AG09319 (cell line): ENCODE data around the gene AOC3.
"Not testable (repeated sequence)": the region's sequence is repeated elsewhere in the genome, so short reads cannot be mapped to it uniquely, and the experiment has no call there.

ENCODE experiments used
- DNase-seq: peaks from one replicate; pipeline ENCODE4 v3.0.0-alpha.2; 2010; ENCODE audit warnings: low read depth; ENCODE audit errors: extremely low read depth
- TF ChIP-seq, protein P1 (sequence below): IDR thresholded peaks from 2 replicates; pipeline ENCODE4 v1.5.1; 2011; ENCODE audit warnings: low read depth, mild to moderate bottlenecking, inconsistent platforms, low read length, moderate library complexity

The AOC3 gene

DNA sequence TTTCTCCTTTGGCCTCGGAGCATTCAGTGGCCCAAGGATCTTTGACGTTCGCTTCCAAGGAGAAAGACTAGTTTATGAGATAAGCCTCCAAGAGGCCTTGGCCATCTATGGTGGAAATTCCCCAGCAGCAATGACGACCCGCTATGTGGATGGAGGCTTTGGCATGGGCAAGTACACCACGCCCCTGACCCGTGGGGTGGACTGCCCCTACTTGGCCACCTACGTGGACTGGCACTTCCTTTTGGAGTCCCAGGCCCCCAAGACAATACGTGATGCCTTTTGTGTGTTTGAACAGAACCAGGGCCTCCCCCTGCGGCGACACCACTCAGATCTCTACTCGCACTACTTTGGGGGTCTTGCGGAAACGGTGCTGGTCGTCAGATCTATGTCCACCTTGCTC lies 1.4 kb downstream of the AOC3 start:
- TF ChIP-seq, protein P1, sequence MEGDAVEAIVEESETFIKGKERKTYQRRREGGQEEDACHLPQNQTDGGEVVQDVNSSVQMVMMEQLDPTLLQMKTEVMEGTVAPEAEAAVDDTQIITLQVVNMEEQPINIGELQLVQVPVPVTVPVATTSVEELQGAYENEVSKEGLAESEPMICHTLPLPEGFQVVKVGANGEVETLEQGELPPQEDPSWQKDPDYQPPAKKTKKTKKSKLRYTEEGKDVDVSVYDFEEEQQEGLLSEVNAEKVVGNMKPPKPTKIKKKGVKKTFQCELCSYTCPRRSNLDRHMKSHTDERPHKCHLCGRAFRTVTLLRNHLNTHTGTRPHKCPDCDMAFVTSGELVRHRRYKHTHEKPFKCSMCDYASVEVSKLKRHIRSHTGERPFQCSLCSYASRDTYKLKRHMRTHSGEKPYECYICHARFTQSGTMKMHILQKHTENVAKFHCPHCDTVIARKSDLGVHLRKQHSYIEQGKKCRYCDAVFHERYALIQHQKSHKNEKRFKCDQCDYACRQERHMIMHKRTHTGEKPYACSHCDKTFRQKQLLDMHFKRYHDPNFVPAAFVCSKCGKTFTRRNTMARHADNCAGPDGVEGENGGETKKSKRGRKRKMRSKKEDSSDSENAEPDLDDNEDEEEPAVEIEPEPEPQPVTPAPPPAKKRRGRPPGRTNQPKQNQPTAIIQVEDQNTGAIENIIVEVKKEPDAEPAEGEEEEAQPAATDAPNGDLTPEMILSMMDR, result no peak
- no peak for DNase-seq

DNA sequence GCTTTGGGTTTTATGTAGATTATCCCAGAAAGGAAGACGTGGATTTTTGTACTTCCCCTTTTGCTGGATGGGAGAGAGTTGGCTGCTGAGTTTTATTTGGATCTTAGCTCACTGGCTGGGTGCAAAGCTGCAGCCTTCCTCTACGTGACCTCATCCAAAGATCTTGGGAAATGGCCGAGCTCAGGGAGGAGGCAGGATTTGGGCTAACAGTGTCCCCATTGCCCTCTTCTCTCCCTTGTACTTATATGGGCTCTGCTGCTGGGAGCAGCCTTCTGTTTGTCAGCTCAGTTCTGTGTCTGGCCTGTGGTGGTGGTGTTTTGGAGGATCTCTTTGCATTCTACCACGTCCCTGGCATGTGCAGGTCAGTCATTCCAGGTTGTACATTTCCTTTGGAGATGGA lies 2.0 kb downstream of the AOC3 start:
- DNase-seq, result no peak
- TF ChIP-seq, protein P1, result no peak

DNA sequence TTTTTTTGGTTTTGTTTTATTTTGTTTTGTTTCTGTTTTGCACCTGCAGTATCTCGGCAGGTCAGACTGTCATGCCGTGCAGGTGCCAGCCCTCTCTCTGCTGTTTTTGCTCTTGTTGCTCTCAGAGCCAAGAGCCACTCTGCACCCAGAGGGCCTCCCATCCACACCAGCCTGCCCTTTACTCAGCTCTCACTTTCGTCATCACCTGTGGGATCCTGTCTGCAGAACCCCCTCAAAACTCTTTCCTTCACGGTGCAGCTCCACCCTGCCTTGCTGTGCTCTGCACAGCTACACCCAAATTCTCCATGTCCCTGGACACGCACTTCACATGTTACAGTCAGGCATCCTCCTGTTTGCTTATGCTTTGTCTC lies 2.6 kb downstream of the AOC3 start:
- TF ChIP-seq, protein P1, result no peak
- DNase-seq, result no peak

DNA sequence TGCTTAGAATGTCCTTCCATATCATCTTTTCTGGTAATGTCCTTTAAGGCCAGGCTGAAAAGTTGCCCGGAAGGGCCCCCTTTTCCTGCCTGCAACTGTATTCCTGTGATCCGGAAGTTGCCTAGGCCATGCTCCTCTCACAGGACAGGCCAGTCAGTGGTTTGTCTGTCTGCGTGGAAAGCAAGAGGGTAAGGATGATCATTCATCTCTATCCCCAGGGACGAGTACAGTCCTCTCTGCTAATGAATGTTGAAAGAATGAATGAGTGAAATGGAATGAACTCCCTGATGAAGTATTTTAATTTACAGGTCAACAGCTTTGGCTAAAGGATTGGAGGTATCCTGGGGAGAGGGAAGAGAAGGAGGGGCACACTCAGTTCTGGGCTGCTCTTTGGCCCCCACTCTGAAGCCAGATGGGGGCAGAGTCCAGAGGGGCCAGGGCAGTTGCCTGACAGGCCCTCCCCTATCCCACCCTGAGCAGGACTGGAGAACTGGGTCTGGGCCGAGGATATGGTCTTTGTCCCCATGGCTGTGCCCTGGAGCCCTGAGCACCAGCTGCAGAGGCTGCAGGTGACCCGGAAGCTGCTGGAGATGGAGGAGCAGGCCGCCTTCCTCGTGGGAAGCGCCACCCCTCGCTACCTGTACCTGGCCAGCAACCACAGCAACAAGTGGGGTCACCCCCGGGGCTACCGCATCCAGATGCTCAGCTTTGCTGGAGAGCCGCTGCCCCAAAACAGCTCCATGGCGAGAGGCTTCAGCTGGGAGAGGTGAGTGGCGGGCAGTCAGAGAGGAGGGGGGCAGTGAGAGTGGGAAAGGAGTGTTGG lies 3.2 kb downstream of the AOC3 start:
- DNase-seq, result no peak
- TF ChIP-seq, protein P1, result no peak

DNA sequence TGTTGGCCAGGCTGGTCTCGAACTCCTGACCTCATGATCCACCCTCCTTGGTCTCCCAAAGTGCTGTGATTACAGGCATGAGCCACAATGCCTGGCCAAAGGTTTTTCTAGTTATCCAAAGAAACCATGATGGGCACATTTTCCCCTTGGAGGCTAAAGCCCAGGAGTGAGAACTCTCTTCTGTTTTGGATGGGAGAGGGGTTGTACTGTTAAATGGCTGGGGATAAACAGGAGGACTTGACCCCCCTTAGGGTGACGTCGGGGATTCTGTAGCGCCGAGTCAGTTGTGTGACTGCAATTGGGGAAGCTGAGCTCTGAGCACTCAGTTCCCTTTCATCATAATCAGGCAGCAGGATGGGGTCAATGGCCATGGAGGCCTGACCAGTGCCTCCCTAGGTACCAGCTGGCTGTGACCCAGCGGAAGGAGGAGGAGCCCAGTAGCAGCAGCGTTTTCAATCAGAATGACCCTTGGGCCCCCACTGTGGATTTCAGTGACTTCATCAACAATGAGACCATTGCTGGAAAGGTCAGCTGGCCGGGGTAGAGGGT lies 4.1 kb downstream of the AOC3 start:
- TF ChIP-seq, protein P1, result no peak
- DNase-seq, result no peak

DNA sequence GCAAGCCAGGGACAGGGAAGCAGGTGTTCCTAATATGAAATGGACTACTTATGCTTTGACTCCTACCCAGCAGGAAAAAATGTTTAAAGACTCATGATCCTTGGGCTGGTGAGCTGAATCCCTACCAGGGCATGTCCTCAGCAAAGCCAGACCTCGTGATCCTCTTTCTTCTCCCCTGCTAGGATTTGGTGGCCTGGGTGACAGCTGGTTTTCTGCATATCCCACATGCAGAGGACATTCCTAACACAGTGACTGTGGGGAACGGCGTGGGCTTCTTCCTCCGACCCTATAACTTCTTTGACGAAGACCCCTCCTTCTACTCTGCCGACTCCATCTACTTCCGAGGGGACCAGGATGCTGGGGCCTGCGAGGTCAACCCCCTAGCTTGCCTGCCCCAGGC lies 5.1 kb downstream of the AOC3 start:
- not testable (repeated sequence) for DNase-seq

DNA sequence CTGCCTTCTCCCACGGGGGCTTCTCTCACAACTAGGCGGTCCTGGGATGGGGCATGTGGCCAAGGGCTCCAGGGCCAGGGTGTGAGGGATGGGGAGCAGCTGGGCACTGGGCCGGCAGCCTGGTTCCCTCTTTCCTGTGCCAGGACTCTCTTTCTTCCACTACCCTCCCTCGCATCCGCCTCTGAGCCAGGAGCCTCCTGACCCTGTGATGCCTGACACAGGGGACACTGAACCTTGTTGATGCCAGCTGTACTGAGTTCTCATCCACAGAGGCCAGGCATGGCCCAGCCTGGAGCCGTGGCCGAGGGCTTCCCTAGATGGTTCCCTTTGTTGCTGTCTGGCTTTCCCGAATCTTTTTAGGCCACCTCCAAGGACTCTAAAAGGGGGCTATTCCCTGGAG lies 5.5 kb downstream of the AOC3 start:
- DNase-seq, result not testable (repeated sequence)

DNA sequence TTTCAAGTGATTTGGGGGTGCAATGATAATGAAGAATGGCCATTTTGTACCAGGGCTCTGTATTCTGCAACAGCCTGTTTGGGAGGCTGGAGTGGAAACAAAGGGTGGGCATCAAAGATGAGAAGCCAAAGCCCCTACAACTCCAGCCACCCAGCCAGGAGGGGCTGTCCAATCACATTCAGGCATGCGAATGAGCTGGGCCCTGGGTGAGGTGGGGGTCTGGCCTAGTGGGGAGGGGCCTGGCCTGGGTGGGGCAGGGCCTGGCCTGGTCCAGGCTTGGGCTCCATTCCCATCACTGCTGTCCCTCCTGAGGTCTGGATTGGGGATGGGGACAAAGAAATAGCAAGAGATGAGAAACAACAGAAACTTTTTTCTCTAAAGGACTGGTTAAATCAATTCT lies 6.4 kb downstream of the AOC3 start:
- no peak for DNase-seq
- TF ChIP-seq, protein P1, result no peak
